ENCODE results near the gene VAV1. TPM values are rescaled to one million over a fixed set of nuclear protein-coding genes. Genes with fewer than 3 reads are reported as not detected.

The VAV1 gene
- total and polyA plus RNA-seq, 9 of the 15 experiments (the other 6 are each of a cell fraction or from before 2014, with no cell fraction given): 0.46 to 20.1 (median 11.1) TPM

DNA sequence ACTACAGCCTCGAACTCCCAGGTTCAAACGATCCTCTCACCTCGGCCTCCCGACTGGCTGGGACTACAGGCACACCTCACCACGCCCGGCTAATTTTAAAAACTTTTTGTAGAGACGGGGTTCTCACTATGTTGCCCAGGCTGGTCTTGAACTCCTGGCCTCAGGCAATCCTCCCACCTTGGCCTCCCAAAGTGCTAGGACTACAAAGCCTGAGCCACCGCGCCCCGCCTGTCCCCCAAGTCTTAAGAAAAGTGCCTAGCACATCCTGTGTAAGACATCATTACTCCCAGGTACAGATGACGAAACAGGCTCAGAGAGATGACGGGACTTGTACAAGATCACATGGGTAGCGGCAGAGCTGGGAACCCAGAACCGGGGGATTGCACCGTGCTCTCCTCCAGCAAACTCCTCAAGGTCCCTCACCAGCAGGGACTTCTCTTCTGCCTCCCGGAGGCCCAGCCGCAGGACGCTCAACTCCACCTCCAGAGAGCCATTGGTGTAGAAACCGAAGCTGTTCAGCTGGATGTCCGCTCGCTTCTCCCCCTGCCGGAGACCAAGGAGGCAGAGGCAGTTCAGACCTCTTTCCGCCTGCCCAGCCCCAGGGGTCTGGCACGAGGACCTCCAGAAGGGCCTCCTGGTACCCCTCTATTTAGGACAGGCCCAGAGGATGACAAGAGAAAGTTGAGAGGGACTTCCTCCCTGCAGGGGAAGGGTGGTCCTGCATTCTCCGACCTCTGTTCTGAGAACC, 36.2 kb upstream of the VAV1 start (continued):
- TF ChIP-seq, protein P1, sequence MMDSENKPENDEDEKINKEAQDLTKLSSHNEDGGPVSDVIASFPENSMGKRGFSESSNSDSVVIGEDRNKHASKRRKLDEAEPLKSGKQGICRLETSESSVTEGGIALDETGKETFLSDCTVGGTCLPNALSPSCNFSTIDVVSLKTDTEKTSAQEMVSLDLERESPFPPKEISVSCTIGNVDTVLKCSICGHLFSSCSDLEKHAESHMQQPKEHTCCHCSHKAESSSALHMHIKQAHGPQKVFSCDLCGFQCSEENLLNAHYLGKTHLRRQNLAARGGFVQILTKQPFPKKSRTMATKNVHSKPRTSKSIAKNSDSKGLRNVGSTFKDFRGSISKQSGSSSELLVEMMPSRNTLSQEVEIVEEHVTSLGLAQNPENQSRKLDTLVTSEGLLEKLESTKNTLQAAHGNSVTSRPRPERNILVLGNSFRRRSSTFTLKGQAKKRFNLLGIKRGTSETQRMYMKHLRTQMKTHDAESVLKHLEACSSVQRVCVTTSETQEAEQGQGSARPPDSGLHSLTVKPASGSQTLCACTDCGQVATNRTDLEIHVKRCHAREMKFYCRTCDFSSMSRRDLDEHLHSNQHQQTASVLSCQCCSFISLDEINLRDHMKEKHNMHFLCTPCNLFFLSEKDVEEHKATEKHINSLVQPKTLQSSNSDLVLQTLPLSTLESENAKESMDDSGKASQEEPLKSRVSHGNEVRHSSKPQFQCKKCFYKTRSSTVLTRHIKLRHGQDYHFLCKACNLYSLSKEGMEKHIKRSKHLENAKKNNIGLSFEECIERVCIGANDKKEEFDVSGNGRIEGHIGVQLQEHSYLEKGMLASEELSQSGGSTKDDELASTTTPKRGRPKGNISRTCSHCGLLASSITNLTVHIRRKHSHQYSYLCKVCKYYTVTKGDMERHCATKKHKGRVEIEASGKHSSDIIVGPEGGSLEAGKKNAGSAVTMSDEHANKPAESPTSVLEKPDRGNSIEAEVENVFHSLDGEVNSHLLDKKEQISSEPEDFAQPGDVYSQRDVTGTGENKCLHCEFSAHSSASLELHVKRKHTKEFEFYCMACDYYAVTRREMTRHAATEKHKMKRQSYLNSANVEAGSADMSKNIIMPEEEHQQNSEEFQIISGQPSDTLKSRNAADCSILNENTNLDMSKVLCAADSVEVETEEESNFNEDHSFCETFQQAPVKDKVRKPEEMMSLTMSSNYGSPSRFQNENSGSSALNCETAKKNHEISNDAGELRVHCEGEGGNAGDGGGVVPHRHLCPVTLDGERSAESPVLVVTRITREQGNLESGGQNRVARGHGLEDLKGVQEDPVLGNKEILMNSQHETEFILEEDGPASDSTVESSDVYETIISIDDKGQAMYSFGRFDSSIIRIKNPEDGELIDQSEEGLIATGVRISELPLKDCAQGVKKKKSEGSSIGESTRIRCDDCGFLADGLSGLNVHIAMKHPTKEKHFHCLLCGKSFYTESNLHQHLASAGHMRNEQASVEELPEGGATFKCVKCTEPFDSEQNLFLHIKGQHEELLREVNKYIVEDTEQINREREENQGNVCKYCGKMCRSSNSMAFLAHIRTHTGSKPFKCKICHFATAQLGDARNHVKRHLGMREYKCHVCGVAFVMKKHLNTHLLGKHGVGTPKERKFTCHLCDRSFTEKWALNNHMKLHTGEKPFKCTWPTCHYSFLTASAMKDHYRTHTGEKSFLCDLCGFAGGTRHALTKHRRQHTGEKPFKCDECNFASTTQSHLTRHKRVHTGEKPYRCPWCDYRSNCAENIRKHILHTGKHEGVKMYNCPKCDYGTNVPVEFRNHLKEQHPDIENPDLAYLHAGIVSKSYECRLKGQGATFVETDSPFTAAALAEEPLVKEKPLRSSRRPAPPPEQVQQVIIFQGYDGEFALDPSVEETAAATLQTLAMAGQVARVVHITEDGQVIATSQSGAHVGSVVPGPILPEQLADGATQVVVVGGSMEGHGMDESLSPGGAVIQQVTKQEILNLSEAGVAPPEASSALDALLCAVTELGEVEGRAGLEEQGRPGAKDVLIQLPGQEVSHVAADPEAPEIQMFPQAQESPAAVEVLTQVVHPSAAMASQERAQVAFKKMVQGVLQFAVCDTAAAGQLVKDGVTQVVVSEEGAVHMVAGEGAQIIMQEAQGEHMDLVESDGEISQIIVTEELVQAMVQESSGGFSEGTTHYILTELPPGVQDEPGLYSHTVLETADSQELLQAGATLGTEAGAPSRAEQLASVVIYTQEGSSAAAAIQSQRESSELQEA (IDR thresholded peaks at IDR 0.05; ENCODE audit: low read depth): no peak
- TF ChIP-seq, protein P2, sequence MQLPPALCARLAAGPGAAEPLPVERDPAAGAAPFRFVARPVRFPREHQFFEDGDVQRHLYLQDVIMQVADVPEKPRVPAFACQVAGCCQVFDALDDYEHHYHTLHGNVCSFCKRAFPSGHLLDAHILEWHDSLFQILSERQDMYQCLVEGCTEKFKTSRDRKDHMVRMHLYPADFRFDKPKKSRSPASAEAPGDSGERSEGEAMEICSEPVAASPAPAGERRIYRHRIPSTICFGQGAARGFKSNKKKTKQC (CRISPR knock-in tag; IDR thresholded peaks at IDR 0.05): no peak
- TF ChIP-seq SMAD2 (IDR thresholded peaks at IDR 0.05; ENCODE audit: low read depth, low read length) (no peak), NONO (IDR thresholded peaks at IDR 0.05; ENCODE audit: low read depth in 2 of 2, low read length in 1 of 2) (0 out of 4 replicates have a peak, but pooled peaks of 1 of the 2 experiments have one; percentile 62), SOX6 (IDR thresholded peaks at IDR 0.05) (no peak), ZNF212 (CRISPR knock-in tag; IDR thresholded peaks at IDR 0.05) (no peak), MEF2D (tag; conservative IDR thresholded peaks at IDR 0.05; ENCODE audit: low read depth) (no peak), SMAD3 (CRISPR knock-in tag; conservative IDR thresholded peaks at IDR 0.05) (no peak), PTBP1 (IDR thresholded peaks at IDR 0.05; ENCODE audit: low read depth, low read length) (no peak), KHSRP (IDR thresholded peaks at IDR 0.05) (no peak), RBFOX2 (IDR thresholded peaks at IDR 0.05; ENCODE audit: low read depth, low read length) (peak; percentile 61; the same call in 1 of the 2 replicates)
- TF ChIP-seq, protein P3, sequence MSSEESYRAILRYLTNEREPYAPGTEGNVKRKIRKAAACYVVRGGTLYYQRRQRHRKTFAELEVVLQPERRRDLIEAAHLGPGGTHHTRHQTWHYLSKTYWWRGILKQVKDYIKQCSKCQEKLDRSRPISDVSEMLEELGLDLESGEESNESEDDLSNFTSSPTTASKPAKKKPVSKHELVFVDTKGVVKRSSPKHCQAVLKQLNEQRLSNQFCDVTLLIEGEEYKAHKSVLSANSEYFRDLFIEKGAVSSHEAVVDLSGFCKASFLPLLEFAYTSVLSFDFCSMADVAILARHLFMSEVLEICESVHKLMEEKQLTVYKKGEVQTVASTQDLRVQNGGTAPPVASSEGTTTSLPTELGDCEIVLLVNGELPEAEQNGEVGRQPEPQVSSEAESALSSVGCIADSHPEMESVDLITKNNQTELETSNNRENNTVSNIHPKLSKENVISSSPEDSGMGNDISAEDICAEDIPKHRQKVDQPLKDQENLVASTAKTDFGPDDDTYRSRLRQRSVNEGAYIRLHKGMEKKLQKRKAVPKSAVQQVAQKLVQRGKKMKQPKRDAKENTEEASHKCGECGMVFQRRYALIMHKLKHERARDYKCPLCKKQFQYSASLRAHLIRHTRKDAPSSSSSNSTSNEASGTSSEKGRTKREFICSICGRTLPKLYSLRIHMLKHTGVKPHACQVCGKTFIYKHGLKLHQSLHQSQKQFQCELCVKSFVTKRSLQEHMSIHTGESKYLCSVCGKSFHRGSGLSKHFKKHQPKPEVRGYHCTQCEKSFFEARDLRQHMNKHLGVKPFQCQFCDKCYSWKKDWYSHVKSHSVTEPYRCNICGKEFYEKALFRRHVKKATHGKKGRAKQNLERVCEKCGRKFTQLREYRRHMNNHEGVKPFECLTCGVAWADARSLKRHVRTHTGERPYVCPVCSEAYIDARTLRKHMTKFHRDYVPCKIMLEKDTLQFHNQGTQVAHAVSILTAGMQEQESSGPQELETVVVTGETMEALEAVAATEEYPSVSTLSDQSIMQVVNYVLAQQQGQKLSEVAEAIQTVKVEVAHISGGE (CRISPR knock-in tag; IDR thresholded peaks at IDR 0.05): no peak
- TF ChIP-seq, protein P4, sequence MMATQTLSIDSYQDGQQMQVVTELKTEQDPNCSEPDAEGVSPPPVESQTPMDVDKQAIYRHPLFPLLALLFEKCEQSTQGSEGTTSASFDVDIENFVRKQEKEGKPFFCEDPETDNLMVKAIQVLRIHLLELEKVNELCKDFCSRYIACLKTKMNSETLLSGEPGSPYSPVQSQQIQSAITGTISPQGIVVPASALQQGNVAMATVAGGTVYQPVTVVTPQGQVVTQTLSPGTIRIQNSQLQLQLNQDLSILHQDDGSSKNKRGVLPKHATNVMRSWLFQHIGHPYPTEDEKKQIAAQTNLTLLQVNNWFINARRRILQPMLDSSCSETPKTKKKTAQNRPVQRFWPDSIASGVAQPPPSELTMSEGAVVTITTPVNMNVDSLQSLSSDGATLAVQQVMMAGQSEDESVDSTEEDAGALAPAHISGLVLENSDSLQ (IDR thresholded peaks at IDR 0.05): 0 out of 2 replicates have a peak, but pooled peaks have one; percentile 12

Measured in K562 (cell line).